ENCODE results near the gene FMO1. TPM values are rescaled to one million over a fixed set of nuclear protein-coding genes. Genes with fewer than 3 reads are reported as not detected.
A peak's percentile ranks its signal among the peaks of the same experiment; 100 is the strongest.

Gene FMO1
- total RNA-seq, 1 donor from 2014 or later = 1.8 TPM

DNA sequence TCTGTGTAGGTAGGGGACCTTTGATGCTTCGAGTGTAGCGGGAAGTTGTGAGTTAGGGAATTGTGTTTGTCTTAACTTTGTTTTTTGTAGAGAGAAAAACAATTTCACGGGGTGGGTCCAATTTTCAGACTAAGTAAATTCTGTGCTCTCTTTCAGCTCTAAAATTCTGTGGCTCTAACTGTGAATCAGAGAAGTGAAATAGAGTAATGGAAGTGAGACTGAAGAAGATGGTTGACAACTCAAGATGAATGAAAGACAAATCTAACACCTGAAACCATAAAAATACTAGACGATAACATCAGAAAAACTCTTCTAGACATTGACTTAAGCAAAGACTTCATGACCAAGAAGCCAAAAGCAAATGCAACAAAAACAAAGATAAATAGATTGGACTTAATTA, 4.4 kb upstream of the FMO1 start:
- no peak for ATAC-seq

DNA sequence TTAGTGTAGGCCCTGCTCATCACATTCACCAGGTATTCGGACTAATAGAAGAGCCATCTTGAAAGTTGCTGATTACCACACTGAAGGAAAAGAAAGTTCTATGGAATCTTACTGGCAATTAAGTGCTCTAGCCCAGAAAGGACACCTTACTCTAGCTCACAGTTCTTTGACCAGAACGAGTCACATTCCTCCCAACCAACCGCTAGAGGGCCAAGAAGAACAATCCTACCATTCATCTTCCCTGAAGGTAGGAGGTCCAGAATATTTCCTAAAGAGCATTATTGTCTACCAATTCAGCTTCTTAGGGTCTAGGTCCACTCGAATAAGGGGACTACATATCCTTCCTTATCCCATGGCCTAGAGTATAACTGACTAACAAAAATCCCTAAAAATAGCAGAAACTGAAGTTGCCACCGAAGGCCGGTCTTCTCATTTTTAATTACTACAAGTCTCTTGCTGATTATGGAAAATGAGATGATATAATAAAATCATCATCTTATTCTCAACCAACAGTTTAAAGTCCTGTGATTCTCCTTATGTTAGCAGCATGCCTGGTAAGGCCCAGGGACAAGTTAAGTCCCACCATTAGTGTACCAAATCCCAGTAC, 2.7 kb upstream of the FMO1 start:
- ATAC-seq = peak; percentile 55

DNA sequence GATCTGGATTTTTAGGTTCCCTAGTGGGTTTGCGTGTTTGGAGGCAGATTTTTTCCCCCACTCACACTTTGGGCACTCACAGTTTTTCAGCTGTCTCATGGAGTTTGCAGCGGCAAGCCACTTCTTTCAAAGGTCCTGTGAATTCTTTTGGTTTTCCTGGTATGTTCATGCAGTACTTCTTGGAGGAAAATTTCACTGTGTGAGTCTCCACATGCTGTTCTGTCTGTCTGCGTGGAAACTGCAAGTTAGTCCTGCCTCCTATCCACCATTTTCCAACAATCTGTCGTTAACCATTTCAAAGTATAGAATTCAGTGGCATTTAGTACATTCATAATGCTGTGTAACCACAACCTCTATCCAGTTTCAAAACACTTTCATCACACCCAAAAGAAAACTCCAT, 793 bp upstream of the FMO1 start:
- ATAC-seq = no peak

DNA sequence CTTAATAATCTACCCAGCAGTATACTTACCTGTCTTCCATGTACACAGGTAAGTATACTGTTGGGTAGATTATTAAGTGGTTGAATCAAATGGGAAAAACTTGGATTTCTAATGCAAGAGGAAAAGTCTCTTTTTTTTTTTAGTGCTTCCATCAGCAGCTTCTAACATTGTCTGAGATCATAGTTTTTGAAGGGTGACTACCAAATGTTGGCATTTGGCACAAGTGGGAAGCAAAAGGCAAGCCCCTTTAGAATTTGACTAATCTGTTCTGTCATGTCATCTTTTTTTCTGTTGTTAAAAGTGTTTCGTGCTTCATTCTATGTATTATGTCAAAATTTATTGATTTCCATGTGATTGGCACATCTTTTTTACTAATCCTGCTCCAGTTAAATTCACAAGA, 547 bp downstream of the FMO1 start:
- ATAC-seq = no peak

DNA sequence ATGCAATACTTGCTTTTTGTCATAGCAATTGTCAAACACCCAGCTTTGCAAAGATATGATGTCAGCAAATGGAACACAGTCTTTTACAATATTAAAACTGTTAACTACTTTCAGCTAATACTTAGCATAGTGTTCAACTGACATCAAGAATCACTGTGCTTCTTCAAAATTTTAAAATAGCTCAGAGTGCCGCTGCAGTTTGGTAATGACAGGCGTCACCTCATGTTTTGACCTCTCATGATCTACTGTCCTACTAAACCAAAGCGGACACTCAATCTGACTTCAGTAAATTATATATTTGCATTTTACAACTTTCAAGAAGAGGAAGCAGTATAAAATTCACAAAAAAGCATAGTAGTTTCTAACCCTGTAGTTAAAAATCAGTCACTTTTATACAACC, 2.0 kb downstream of the FMO1 start:
- no peak for ATAC-seq

- ATAC-seq = peak; percentile 53
Observed at GRCh38 chr1:171251042-171251951, 3.0 kb downstream of the FMO1 start.

GRCh38 chr1:171251952-171252300, 3.6 kb downstream of the FMO1 start:
- no peak for ATAC-seq

GRCh38 chr1:171252482-171252881, 4.2 kb downstream of the FMO1 start:
- ATAC-seq = no peak

GRCh38 chr1:171254859-171255258, 6.6 kb downstream of the FMO1 start:
- peak; percentile 46 for ATAC-seq

DNA sequence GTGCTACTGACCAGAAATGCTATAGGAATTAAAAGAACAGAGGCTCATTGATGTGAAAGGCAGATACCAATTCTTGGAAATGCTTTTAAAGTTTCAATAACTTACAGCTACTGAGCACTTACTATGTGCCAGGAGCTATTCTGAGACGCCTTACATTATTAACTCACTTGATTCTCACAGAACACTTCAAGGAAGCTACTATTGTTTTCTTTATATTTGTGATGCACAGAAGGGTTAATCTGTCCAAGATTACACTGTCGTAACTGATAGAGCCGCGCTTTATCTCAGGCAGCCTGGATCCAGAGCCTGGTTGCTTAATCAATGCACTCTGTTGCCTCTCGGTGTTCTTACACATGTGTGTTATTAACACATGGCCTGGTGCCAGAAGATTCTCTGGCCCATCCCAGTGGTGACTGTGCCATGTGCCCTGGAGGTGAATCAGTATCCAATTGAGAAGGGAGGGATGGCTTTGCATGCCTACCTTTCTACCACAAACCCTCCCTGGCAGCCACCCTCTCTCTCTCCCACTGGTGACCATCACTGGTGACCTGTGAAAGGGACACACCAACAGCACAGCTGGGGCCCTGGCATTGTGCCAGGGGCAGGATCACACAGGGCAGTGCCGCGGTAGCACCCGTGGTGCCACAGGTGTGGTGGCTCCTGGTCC, 8.8 kb downstream of the FMO1 start:
- peak; percentile 96 for ATAC-seq

GRCh38 chr1:171257607-171258076, 9.3 kb downstream of the FMO1 start:
- ATAC-seq = no peak

DNA sequence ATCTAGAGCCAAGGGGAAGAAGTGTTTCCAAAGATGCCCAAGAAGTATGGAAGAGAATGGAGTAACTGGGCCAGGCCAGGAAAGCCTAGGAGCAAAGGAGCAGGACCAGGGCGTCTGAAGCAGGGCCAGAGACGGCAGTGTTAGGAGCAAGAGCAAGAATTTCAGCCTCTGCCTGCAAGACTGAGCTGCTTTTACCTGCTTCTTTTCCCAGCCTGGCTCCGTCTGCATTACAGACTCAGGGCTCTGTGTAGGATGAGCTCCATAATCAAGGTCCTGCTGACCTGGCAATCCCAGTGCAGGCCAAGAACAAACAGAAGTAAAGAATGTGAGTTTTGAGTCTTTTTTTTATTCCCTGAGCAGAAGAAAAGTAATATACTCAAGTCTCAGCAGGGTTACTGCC, 10.1 kb downstream of the FMO1 start:
- ATAC-seq = no peak

DNA sequence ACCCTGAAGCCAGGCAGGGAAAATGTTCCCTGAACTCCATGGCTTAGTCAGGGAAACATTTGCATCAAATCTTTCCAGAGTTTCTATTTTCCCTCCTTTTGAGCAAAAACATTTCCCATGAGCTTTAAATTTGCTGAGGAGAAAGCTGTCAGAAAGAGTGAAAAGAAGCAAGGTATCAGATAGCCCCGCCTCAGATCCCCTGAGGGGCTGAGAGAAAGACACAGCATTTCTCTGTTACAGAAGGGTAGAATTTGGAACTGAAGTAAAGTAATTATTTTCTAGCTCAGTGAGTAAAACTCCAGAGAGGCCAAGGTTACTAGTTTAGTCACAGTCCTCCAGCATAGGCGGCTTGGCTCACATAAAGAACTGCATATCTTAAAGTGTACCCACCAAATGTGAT, 10.6 kb downstream of the FMO1 start:
- no peak for ATAC-seq

DNA sequence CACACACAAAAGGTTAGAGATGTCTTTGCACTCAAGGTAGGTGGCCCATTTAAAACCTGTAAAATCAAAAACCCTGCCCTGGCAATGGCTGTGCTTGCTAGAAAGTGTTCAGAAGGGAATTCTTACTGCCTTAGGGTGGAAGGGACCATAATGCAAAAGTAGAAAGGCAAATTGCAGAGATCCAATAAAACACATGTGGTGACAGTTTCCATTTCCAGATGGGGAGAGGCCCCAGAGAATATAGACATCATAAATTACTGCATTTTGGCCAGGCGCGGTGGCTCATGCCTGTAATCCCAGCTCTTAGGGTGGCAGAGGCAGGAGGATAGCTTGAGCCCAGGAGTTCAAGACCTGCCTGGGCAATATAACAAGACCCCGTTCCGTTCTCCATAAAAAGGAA, 13.0 kb downstream of the FMO1 start:
- no peak for ATAC-seq

DNA sequence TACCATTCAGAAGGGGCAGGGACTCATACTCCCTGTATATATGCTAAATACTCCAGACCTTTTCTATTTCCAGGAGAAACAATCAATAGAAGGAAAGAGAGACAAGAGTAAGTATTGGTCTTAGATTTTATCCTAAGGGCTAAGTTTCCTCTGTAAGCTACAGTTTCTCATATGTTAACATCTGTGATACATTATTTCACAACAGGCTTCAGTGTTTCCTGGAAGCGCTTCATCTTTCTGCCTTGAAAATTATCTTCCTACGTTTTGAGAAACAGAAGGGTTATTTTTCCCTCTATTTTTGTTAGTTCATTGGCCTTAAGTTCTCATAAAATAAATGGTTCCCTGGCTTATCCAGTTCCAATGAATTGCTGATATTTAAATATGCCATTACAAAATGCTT, 15.6 kb downstream of the FMO1 start:
- no peak for ATAC-seq

DNA sequence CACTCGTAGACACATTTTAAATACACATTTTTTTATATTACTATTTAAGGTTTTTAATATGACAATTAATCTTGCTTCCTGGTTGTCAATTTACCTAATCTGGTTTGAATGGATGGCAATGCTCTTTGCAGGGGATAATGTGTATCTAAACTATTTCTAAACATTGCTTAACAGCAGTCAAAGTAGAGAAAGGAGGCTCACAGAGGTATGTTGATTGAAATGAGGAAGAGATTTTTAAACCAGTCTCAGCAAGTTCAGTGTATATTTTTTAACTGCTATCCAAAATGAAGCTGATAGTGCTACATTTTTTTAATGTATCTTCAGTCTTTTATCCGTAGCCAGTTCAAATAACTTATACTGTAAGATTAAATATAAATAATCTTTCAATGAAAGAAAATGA, 17.4 kb downstream of the FMO1 start:
- peak; percentile 56 for ATAC-seq

DNA sequence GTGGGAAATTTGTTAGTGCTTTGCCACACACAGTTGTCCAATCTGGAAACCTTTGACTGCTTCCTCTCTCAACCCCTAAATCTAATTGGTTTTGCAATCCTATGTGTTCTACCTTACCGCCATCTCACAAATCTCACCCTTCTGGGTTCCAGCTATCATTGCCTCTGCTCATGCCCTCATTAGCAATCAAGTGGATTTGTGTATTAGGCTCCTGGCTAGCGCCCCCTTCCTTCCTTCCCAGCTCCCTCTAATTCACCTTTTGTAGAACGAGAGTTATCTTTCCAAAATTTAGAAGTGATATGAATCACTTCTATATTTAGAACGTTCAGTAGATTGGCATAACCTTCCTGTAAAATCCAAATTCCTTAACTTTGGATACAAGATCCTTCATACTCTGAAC, 18.6 kb downstream of the FMO1 start:
- ATAC-seq = no peak

DNA sequence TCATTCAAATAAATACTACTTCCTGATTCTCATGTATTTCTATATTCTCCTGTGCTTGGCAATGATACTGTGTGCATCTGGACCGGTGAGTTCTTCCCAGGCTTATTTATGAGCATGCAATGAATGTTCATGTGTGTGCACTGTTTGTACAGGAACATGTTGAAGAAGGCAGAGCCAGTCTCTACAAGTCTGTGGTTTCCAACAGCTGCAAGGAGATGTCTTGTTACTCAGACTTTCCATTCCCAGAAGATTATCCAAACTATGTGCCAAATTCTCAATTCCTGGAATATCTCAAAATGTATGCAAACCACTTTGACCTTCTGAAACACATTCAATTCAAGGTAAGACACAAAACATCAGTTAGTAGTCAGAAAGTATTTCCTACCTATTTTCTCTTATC, 19.1 kb downstream of the FMO1 start:
- ATAC-seq = peak; percentile 97

- ATAC-seq = no peak
Observed at GRCh38 chr1:171270806-171271205, 22.5 kb downstream of the FMO1 start.

DNA sequence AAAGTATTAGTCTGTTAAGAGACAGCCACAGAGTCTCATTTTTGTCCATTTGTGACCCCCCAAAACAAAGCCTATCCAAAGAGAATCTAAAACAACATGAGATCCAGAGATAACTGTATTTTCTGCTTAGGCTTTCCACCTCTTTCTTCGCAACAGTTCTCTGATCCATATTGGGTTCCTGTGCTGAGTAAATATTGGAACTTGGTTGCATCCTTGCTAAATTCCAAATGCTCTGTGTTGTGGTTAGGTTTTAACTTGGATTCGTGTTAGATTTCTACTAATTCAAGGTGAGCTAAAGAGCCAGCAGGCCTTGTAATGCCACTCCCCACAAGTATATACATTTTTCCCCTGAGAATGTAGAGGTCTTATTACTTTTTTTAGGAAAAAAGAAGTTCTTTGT, 29.2 kb downstream of the FMO1 start:
- no peak for ATAC-seq

GRCh38 chr1:171279234-171279633, 30.9 kb downstream of the FMO1 start:
- ATAC-seq = no peak

- ATAC-seq = no peak
Observed at GRCh38 chr1:171279678-171280077, 31.4 kb downstream of the FMO1 start.

- no peak for ATAC-seq
Observed at GRCh38 chr1:171280599-171280998, 32.3 kb downstream of the FMO1 start.

All from esophagus mucosa (tissue), 1 donor.